ENCODE results near the gene COL5A1. TPM values are rescaled to one million over a fixed set of nuclear protein-coding genes. Genes with fewer than 3 reads are reported as not detected.

Gene COL5A1
- total RNA-seq, 4 donors from 2014 or later: 1.6 to 2.8 (median 2.3) TPM

DNA sequence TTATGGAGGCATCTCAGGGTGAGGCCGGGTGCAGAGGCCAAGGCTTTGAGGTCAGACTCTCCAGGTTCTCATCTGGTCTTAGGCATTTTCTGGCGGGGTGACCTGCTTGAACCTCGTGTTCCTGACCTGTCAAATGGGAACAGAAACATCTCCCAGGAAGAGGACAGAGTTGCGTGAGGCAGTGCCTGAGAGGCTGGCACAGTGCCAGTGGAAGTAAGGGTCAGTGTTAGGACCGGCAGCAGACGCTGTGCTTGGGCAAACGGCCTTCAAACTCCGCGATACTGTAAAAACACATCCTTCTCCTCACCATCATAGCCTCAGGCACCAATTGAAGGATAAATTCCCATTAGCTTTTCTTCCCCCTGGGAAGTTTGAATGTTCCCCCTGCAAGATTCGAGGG lies 183.4 kb downstream of the COL5A1 start:
- TF ChIP-seq, protein P1, sequence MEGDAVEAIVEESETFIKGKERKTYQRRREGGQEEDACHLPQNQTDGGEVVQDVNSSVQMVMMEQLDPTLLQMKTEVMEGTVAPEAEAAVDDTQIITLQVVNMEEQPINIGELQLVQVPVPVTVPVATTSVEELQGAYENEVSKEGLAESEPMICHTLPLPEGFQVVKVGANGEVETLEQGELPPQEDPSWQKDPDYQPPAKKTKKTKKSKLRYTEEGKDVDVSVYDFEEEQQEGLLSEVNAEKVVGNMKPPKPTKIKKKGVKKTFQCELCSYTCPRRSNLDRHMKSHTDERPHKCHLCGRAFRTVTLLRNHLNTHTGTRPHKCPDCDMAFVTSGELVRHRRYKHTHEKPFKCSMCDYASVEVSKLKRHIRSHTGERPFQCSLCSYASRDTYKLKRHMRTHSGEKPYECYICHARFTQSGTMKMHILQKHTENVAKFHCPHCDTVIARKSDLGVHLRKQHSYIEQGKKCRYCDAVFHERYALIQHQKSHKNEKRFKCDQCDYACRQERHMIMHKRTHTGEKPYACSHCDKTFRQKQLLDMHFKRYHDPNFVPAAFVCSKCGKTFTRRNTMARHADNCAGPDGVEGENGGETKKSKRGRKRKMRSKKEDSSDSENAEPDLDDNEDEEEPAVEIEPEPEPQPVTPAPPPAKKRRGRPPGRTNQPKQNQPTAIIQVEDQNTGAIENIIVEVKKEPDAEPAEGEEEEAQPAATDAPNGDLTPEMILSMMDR (IDR thresholded peaks at IDR 0.05 in 4 of 5, conservative IDR thresholded peaks at IDR 0.05 in 1 of 5): no peak
- TF ChIP-seq POLR2A (IDR thresholded peaks at IDR 0.05): no peak
- Histone ChIP-seq H3K27ac (no peak overlapping the region), H3K36me3 (no peaks in the 10 kb centered on the region), H3K4me3 (no peak overlapping the region), H3K4me1 (no peaks in the 10 kb centered on the region), H3K27me3 (no peaks in the 10 kb centered on the region), H3K9me3 (no peaks in the 10 kb centered on the region)
- no peak for ATAC-seq
- no peak for DNase-seq
- intact Hi-C loops (cut with DNase I; ENCODE audit: low total_unique reads) (no loop called here), in situ Hi-C loops (cut with MboI; ENCODE audit: low sequenced_read_pairs in 4 of 4) (no loop called here)

DNA sequence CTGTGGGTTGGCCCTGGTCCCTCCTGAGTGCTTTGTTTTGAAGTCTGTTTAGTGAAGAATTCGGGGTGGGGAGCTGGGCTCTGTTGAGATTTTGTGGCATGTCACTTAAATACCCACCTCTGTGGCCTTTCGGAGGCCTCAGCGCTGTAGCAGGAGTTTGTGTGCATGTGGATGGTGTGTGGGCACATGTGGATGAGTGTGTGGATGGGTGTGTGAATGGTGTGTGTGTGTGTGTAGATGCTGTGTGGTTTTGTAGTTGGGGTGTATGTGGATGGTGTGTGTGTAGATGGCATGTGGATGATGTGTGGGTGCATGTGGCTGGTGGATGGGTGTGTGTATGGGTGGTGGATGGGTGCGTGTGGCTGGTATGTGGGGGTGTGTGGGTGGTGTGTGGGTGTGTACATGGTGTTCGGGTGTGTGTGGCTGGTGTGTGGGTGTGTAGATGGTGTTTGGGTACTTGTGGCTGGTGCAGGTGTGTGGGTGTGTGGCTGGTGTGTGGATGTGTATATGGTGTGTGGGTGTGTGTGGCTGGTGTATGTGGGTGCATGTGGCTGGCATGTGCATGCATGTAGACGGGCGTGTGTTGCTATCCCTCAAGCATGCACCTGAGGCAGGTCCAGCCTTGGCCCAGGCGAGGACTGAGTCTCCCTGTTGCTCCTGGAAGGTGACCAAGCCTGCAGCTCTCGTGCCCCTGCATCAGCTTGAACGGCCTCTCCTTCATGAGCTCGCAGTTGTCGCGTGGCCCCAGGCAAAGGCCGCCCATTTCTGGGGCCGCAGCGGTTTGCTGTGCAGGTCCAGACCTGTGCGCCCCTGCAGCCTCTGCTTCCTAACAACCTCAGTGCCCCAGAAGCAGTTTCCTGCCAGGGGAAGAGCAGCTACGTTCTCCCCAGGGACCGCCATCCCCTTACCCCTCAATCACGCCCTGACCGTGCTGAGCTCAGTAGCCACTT lies 185.0 kb downstream of the COL5A1 start:
- TF ChIP-seq, protein P1 (IDR thresholded peaks at IDR 0.05 in 4 of 5, conservative IDR thresholded peaks at IDR 0.05 in 1 of 5): no peak
- no peak for TF ChIP-seq POLR2A (IDR thresholded peaks at IDR 0.05)
- intact Hi-C loops (cut with DNase I; ENCODE audit: low total_unique reads): no loop called here
- no peak overlapping the region for H3K27ac ChIP-seq
- ATAC-seq: no peak
- no peaks in the 10 kb centered on the region for H3K9me3 ChIP-seq
- no peak for DNase-seq
- in situ Hi-C loops (cut with MboI; ENCODE audit: low sequenced_read_pairs in 4 of 4): no loop called here
- H3K36me3 ChIP-seq: no peaks in the 10 kb centered on the region
- no peaks in the 10 kb centered on the region for H3K4me1 ChIP-seq
- no peaks in the 10 kb centered on the region for H3K27me3 ChIP-seq
- no peak overlapping the region for H3K4me3 ChIP-seq

DNA sequence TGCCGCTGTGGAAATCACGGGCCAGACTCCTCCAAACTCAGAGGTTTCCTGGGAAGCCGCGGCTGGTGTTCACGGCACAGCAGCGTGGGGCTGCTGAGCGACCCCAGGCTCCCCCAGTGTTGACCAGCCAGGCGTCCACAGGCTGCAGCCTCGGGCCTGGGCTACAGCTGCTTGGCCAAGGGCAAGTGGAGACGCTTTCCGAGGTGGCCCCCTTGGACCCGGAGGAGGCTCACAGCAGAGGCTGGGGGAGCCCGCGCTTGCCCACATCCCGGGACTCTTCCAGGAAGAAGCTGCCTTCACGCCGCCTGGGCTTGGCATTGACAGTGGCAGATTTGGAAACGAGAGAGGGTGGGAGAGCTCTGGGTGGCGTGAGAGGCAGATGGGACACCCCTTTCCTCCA lies 186.0 kb downstream of the COL5A1 start:
- Histone ChIP-seq H3K4me1 (no peaks in the 10 kb centered on the region), H3K36me3 (no peaks in the 10 kb centered on the region), H3K27ac (no peak overlapping the region), H3K27me3 (no peaks in the 10 kb centered on the region), H3K9me3 (no peaks in the 10 kb centered on the region), H3K4me3 (no peak overlapping the region)
- in situ Hi-C loops (cut with MboI; ENCODE audit: low sequenced_read_pairs in 4 of 4) (no loop called here), intact Hi-C loops (cut with DNase I; ENCODE audit: low total_unique reads) (no loop called here)
- TF ChIP-seq POLR2A (IDR thresholded peaks at IDR 0.05): no peak
- TF ChIP-seq, protein P1 (IDR thresholded peaks at IDR 0.05 in 4 of 5, conservative IDR thresholded peaks at IDR 0.05 in 1 of 5): no peak
- no peak for ATAC-seq
- DNase-seq: no peak

DNA sequence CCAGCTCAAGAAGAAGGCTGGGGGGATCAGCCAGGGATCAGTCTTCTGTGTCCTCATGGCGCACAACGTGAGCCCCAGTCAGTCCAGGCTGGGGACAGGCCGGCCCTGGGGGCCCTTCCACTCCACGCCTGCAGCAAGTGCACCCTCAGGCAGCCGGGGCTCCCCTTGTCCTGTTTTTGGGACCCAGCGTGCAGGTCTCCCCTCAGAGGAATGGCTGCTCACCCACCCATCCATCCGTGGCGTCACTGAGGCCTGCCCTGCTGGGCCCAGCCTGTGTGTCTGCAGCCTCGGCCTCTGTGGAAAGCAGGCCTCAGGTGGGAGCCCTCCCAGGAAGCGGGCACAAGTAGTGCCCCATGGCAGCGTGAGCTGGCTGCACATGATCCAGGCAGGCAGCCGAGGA lies 186.4 kb downstream of the COL5A1 start:
- Histone ChIP-seq H3K4me1 (no peaks in the 10 kb centered on the region), H3K4me3 (no peak overlapping the region), H3K27me3 (no peaks in the 10 kb centered on the region), H3K9me3 (no peaks in the 10 kb centered on the region), H3K36me3 (no peaks in the 10 kb centered on the region), H3K27ac (no peak overlapping the region)
- in situ Hi-C loops (cut with MboI; ENCODE audit: low sequenced_read_pairs in 4 of 4) (no loop called here), intact Hi-C loops (cut with DNase I; ENCODE audit: low total_unique reads) (no loop called here)
- DNase-seq (no peak), ATAC-seq (no peak)
- TF ChIP-seq, protein P1 (IDR thresholded peaks at IDR 0.05 in 4 of 5, conservative IDR thresholded peaks at IDR 0.05 in 1 of 5): no peak
